Thoracic aorta (tissue), 2 donors: ENCODE results near the gene GALNT2. TPM values are rescaled to one million over a fixed set of nuclear protein-coding genes. Genes with fewer than 3 reads are reported as not detected.

Source experiments
- ATAC-seq: fragments of 150-250 bp; one replicate; pipeline ENCODE4 v1.8.0; 2017; ENCODE audit warnings: low read depth; ENCODE audit not compliant: insufficient number of reproducible peaks, low FRiP score
- DNase-seq: peaks from one replicate; pipeline ENCODE4 v3.0.0-alpha.2; 2020; ENCODE audit warnings: low spot score
- H3K27ac ChIP-seq, 2 donors: fragments of 200-600 bp; sonication (generic); 1 replicate in 1 of 2; 2 replicates in 1 of 2; pipeline ENCODE4 v1.5.1; 2016; ENCODE audit warnings: mild to moderate bottlenecking in 2 of 2, moderate library complexity in 2 of 2
- H3K27me3 ChIP-seq: fragments of 200-600 bp; sonication (generic); replicated peaks from 2 replicates; pipeline ENCODE4 v1.6.0; 2016; ENCODE audit warnings: mild to moderate bottlenecking; ENCODE audit not compliant: insufficient read depth
- H3K36me3 ChIP-seq: fragments of 200-600 bp; sonication (generic); one replicate; pipeline ENCODE4 v1.5.1; 2016
- H3K4me1 ChIP-seq, 2 donors: fragments of 200-600 bp; sonication (generic); 1 replicate in 1 of 2; 2 replicates in 1 of 2; pipeline versions ENCODE4 v1.5.1 to v1.6.0; 2016; ENCODE audit warnings: low read depth in 2 of 2, mild to moderate bottlenecking in 1 of 2; ENCODE audit not compliant: control insufficient read depth in 1 of 2
- H3K4me3 ChIP-seq: fragments of 200-600 bp; sonication (generic); 2 replicates; pipeline ENCODE4 v1.5.1; 2016; ENCODE audit warnings: mild to moderate bottlenecking
- H3K9me3 ChIP-seq: fragments of 200-600 bp; sonication (generic); 2 replicates; pipeline ENCODE4 v1.5.1; 2016
- CTCF ChIP-seq: fragments of 200-600 bp; sonication (generic); IDR thresholded peaks from one replicate; pipeline ENCODE4 v1.5.1; 2019; ENCODE audit warnings: antibody characterized with exemption
- total RNA-seq, 2 donors: library from RNA; depleted of rRNA; stranded (reverse); fragments of >200 nt; gene quantifications; one replicate each; pipeline versions ENCODE4 v1.1.0 to v1.2.3, GENCODE V29; 2016

Gene GALNT2
- total RNA-seq, 2 donors from 2014 or later, result 113 to 148 TPM

DNA sequence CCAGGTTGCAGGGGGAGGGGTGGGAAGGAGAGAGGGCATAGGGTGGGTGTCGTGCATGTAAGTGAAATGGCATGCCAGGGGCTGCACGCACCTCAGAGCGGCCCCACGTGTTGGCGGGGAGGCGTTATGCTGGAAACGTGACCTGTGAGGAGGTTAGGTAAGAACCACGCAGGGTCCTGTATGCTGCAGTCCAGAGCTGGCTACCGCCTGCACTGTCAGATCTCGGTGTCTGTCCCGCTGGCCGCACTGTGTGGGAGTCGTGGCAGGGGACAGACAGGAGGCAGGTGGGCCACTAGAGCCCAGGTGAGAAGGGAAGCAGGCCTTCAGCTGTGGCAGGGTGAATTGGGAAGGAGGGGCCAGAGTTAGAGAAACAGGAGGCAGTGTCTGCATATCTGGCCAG lies 79.7 kb downstream of the GALNT2 start:
- no peak overlapping the region for H3K4me3 ChIP-seq
- no peaks in the 10 kb centered on the region for H3K27me3 ChIP-seq
- no peaks in the 10 kb centered on the region for H3K9me3 ChIP-seq
- H3K4me1 ChIP-seq, result peaks cover 28 to 93% of the 10 kb centered on the region in 2 donors
- DNase-seq (no peak), ATAC-seq (no peak)
- H3K27ac ChIP-seq, result peak overlapping the region in 1 of 2 donors; percentile 35
- no peak for TF ChIP-seq CTCF
- no peaks in the 10 kb centered on the region for H3K36me3 ChIP-seq

GRCh38 chr1:230147253-230148125 lies 80.5 kb downstream of the GALNT2 start:
- Histone ChIP-seq H3K27me3 (no peaks in the 10 kb centered on the region), H3K9me3 (no peaks in the 10 kb centered on the region), H3K4me3 (no peak overlapping the region), H3K36me3 (no peaks in the 10 kb centered on the region), H3K4me1 (peaks cover 28 to 87% of the 10 kb centered on the region in 2 donors), H3K27ac (peak overlapping the region; percentile 30 to 35)
- ATAC-seq (no peak), DNase-seq (no peak)
- no peak for TF ChIP-seq CTCF

DNA sequence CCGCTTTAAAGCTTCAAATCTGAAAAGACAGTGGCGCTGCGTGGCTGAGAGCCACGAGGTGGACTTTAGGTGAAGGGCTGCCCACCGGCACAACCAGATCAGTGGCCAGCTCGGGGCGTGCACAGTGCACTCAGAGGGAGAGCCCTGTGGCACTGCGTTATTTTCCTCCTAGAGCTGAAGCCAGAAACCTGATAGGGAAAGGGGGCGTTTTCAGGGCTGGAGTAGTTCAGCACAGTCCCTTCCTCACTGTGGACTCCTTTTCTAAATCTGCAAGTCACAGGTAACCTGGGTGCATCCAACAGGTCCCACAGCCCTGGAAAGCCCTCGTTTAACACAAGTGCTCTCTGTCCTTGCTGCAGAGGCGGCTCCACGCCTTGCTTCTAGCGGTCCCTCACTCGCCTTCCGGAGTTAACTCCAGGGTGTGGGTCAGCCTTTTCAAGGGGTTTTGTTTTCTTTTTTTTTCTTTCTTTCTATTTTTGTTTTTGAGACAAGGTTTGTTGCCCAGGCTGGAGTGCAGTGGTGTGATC lies 81.2 kb downstream of the GALNT2 start:
- TF ChIP-seq CTCF, result no peak
- H3K9me3 ChIP-seq, result no peaks in the 10 kb centered on the region
- no peaks in the 10 kb centered on the region for H3K27me3 ChIP-seq
- no peak overlapping the region for H3K27ac ChIP-seq
- peaks cover 28 to 81% of the 10 kb centered on the region in 2 donors for H3K4me1 ChIP-seq
- DNase-seq, result no peak
- ATAC-seq, result no peak
- no peak overlapping the region for H3K4me3 ChIP-seq
- H3K36me3 ChIP-seq, result no peaks in the 10 kb centered on the region

GRCh38 chr1:230148768-230149469 lies 81.9 kb downstream of the GALNT2 start:
- TF ChIP-seq CTCF, result no peak
- ATAC-seq, result no peak
- Histone ChIP-seq H3K9me3 (no peaks in the 10 kb centered on the region), H3K36me3 (no peaks in the 10 kb centered on the region), H3K27me3 (no peaks in the 10 kb centered on the region), H3K4me1 (peaks cover 31 to 81% of the 10 kb centered on the region in 2 donors), H3K27ac (no peak overlapping the region), H3K4me3 (no peak overlapping the region)
- no peak for DNase-seq
